GM10266 (cell line): ENCODE results near the gene PLCD4.

ENCODE experiments used
- DNase-seq: peaks from one replicate; pipeline ENCODE4 v3.0.0; 2012; ENCODE audit errors: extremely low spot score
- CTCF ChIP-seq: IDR thresholded peaks from 2 replicates; pipeline ENCODE4 v1.5.1; 2012; ENCODE audit warnings: mild to moderate bottlenecking, low read depth; ENCODE audit not compliant: control insufficient read depth, insufficient read depth; ENCODE audit errors: missing control alignments

PLCD4 gene

GRCh38 chr2:218638372-218638771 is 30.7 kb downstream of the PLCD4 start:
- TF ChIP-seq CTCF = no peak
- DNase-seq = no peak

GRCh38 chr2:218642121-218642656 is 34.5 kb downstream of the PLCD4 start:
- TF ChIP-seq CTCF = no peak
- no peak for DNase-seq

- no peak for TF ChIP-seq CTCF
- no peak for DNase-seq
Measured at GRCh38 chr2:218642786-218643185, 35.1 kb downstream of the PLCD4 start.

GRCh38 chr2:218643751-218644310 is 36.1 kb downstream of the PLCD4 start:
- no peak for DNase-seq
- no peak for TF ChIP-seq CTCF

- TF ChIP-seq CTCF = no peak
- DNase-seq = no peak
Measured at GRCh38 chr2:218644721-218645120, 37.0 kb downstream of the PLCD4 start.

GRCh38 chr2:218645126-218645525 is 37.4 kb downstream of the PLCD4 start:
- no peak for TF ChIP-seq CTCF
- DNase-seq = no peak

GRCh38 chr2:218648088-218648786 is 40.5 kb downstream of the PLCD4 start:
- peak; percentile 69 for DNase-seq
- TF ChIP-seq CTCF = peak; percentile 88
